Measurements from ENCODE around the gene COX19.
"Not testable (repeated sequence)": the region's sequence is repeated elsewhere in the genome, so short reads cannot be mapped to it uniquely, and the experiment has no call there.

Gene COX19

DNA sequence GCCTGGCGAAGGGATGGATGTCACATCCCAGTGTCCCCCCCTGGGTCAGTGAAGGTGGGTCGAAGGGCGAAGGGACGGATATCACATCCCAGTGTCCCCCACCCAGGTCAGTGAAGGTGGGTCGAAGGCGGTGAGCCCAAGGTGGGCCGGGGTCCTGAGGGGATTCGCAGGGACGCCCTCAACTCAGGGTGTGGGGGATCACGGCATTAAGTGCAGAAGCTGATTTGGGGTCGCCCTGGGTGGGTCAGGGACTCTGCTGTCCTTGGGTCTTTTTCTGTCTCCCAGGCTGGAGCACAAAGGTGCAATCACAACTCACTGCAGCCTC is 42.7 kb downstream of the COX19 start:
- Histone ChIP-seq H3K4me1 (ENCODE audit: control insufficient read depth, insufficient read depth, low read length) (no peaks in the 10 kb centered on the region), H3K27me3 (ENCODE audit: control insufficient read depth, insufficient read depth, low read length, poor library complexity, severe bottlenecking) (no peaks in the 10 kb centered on the region), H3K27ac (ENCODE audit: insufficient read depth, low read depth, low read length, poor library complexity, severe bottlenecking) (no peak overlapping the region), H3K4me3 (ENCODE audit: insufficient read depth, low read depth, low read length) (no peak overlapping the region), H3K36me3 (ENCODE audit: control insufficient read depth, insufficient read depth, low read length) (no peaks in the 10 kb centered on the region), H3K9me3 (ENCODE audit: control insufficient read depth, low read length) (no peaks in the 10 kb centered on the region)
- WGBS, 2 experiments, result 93 to 95% methylated on average over 11 of the region's 11 CpGs

DNA sequence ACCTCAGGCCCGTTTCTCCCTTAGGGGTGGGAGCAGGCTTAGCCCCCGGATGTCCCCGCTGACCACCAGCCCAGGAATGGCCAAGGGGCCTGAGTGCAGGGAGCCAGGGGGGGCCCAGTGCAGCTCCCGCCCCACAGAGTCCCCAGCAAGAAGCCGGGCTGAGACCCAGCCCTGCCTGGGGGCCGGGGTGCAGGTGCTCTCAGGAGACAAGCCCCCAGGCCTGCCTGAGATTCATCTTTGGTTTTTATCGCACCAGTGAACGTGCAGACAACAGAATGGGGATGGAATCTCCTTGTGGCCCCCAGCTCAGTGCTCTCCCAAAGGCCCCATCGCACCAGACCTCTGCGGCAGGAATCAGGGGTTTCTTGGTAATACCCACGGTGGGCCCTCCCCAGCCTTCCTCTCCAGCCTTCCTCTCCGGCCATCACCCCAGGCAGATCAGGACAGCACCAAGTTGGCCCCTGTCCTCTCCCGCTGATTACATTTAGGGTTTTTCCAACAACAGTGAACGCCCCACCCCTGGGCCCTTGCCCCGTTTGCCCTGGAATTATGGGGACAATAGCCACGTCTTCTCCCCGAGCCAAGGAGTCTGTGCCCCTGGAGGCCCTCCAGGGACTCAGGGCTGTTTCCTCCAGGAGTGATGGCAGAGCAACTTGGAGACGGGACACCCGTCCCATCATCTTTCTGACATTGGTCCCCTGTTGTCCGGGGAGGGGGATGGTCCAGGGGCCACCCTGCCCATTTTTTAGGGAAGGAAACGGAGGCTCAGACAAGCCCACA is 43.3 kb downstream of the COX19 start:
- H3K4me1 ChIP-seq (ENCODE audit: control insufficient read depth, insufficient read depth, low read length), result no peaks in the 10 kb centered on the region
- H3K27ac ChIP-seq (ENCODE audit: insufficient read depth, low read depth, low read length, poor library complexity, severe bottlenecking), result no peak overlapping the region
- no peak overlapping the region for H3K4me3 ChIP-seq (ENCODE audit: insufficient read depth, low read depth, low read length)
- H3K36me3 ChIP-seq (ENCODE audit: control insufficient read depth, insufficient read depth, low read length), result no peaks in the 10 kb centered on the region
- 92% methylated on average over 21 of the region's 21 CpGs for WGBS, 2 experiments
- no peaks in the 10 kb centered on the region for H3K9me3 ChIP-seq (ENCODE audit: control insufficient read depth, low read length)
- no peaks in the 10 kb centered on the region for H3K27me3 ChIP-seq (ENCODE audit: control insufficient read depth, insufficient read depth, low read length, poor library complexity, severe bottlenecking)

- no peaks in the 10 kb centered on the region for H3K27me3 ChIP-seq (ENCODE audit: control insufficient read depth, insufficient read depth, low read length, poor library complexity, severe bottlenecking)
- no peaks in the 10 kb centered on the region for H3K4me1 ChIP-seq (ENCODE audit: control insufficient read depth, insufficient read depth, low read length)
- H3K27ac ChIP-seq (ENCODE audit: insufficient read depth, low read depth, low read length, poor library complexity, severe bottlenecking), result no peak overlapping the region
- no peaks in the 10 kb centered on the region for H3K9me3 ChIP-seq (ENCODE audit: control insufficient read depth, low read length)
- H3K4me3 ChIP-seq (ENCODE audit: insufficient read depth, low read depth, low read length), result no peak overlapping the region
- no peaks in the 10 kb centered on the region for H3K36me3 ChIP-seq (ENCODE audit: control insufficient read depth, insufficient read depth, low read length)
- 89 to 90% methylated on average over 29 of the region's 29 CpGs for WGBS, 2 experiments
Measured at GRCh38 chr7:930975-931758, 44.2 kb downstream of the COX19 start.

DNA sequence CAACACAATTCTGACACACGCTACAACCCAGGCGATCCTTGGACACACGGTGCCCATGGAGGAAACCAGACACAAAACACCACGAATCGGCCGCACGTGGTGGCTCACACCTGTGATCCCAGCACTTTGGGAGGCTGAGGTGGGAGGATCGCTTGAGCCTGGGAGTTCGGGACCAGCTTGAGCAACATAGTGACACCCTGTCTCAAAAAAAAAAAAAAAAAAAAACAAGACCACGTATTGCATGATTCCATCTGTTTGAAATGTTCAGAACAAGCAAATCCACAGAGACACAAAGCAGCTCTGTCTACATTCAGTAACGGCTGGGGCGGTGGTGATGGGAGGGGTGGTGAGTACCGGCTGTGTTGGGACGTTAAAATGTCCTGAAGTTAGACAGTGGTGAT is 46.0 kb downstream of the COX19 start:
- Histone ChIP-seq H3K27ac (ENCODE audit: insufficient read depth, low read depth, low read length, poor library complexity, severe bottlenecking) (no peak overlapping the region), H3K4me3 (ENCODE audit: insufficient read depth, low read depth, low read length) (no peak overlapping the region), H3K4me1 (ENCODE audit: control insufficient read depth, insufficient read depth, low read length) (no peaks in the 10 kb centered on the region), H3K36me3 (ENCODE audit: control insufficient read depth, insufficient read depth, low read length) (no peaks in the 10 kb centered on the region), H3K9me3 (ENCODE audit: control insufficient read depth, low read length) (no peaks in the 10 kb centered on the region), H3K27me3 (ENCODE audit: control insufficient read depth, insufficient read depth, low read length, poor library complexity, severe bottlenecking) (no peaks in the 10 kb centered on the region)
- WGBS, 2 experiments, result 89 to 94% methylated on average over 14 of the region's 14 CpGs

DNA sequence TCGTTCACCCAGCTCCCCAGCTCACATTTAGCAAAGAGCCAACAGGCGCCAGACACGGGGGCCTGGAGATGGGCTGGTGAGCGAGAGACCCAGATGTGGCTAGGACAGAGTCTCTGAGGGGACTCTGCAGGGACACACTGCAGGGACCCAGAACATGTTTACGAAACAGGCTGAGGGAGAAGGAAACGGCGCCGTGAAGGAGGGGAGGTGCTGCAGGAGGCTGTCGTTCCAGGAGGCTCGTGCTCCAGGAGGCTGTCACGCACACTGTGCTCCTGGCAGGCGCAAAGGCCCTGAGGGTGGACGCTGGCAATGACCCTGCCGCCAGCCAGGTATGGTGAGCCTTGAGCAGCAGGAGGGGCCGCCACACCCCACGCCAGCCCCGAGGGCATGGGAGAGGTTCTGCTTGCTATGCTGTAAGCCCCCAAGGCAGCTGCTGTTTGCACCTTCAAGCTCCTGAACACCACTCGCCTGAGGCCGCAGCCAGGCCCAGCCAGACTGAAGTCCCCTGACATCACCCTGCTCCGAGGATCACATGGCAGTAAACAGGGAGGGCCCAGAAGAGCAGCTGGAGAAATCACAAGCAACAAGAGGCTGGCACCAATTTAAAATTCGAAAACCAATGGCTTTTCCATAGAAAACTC is 48.2 kb downstream of the COX19 start:
- H3K9me3 ChIP-seq (ENCODE audit: control insufficient read depth, low read length), result no peaks in the 10 kb centered on the region
- 87 to 88% methylated on average over 21 of the region's 21 CpGs for WGBS, 2 experiments
- H3K4me1 ChIP-seq (ENCODE audit: control insufficient read depth, insufficient read depth, low read length), result peaks cover 4% of the 10 kb centered on the region
- H3K27me3 ChIP-seq (ENCODE audit: control insufficient read depth, insufficient read depth, low read length, poor library complexity, severe bottlenecking), result no peaks in the 10 kb centered on the region
- H3K27ac ChIP-seq (ENCODE audit: insufficient read depth, low read depth, low read length, poor library complexity, severe bottlenecking), result no peak overlapping the region
- no peaks in the 10 kb centered on the region for H3K36me3 ChIP-seq (ENCODE audit: control insufficient read depth, insufficient read depth, low read length)
- no peak overlapping the region for H3K4me3 ChIP-seq (ENCODE audit: insufficient read depth, low read depth, low read length)

DNA sequence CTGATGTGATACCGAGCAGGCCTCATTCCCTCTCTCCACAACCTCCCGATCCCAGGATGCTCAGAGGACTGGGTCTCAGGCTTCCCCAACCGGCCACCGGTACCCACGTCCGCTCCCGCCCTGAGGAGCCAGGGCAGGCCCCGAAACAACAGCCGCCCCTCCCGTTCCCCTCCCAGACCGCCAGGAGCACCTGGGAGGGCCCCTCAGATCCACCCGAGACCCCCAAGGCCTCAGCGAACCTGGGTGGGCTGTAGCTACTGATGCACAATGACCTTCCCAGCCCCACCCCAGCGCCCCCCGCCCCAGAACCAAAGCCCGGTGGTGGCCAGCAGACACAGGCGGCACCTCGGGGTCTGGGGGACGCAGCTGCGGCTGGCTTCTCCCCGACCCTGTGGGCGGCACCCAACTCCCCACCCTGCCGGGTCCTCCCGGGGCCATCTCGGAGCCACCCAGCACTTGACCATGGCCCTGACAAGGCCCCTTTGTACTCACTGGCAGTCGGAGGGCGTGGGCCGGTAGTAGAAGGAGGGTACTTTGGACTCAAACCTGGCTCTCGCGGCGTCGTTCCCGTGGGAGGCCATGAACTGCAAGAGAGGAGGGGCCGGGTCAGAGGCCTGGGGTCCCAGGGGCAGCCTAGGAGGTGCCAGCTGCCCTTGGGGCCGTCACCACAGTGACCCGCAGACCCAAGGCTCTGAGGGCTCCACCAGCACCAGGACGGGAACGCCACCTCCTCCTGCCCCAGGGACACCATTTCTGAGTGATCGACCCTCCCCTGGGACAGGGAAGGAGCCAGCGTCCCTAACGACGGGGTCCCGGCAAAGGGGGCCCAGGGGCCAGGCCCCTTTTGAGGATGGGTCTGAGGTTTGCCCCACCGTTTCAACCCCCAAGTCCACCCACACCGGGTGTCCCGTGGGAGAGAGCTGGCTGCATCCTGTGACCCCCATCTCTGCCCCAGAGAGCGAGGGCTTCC is 49.0 kb downstream of the COX19 start:
- no peak overlapping the region for H3K27ac ChIP-seq (ENCODE audit: insufficient read depth, low read depth, low read length, poor library complexity, severe bottlenecking)
- H3K4me1 ChIP-seq (ENCODE audit: control insufficient read depth, insufficient read depth, low read length), result peaks cover 4% of the 10 kb centered on the region
- H3K36me3 ChIP-seq (ENCODE audit: control insufficient read depth, insufficient read depth, low read length), result no peaks in the 10 kb centered on the region
- H3K4me3 ChIP-seq (ENCODE audit: insufficient read depth, low read depth, low read length), result no peak overlapping the region
- no peaks in the 10 kb centered on the region for H3K27me3 ChIP-seq (ENCODE audit: control insufficient read depth, insufficient read depth, low read length, poor library complexity, severe bottlenecking)
- H3K9me3 ChIP-seq (ENCODE audit: control insufficient read depth, low read length), result no peaks in the 10 kb centered on the region
- 89 to 90% methylated on average over 47 of the region's 47 CpGs for WGBS, 2 experiments

- Histone ChIP-seq H3K9me3 (ENCODE audit: control insufficient read depth, low read length) (no peaks in the 10 kb centered on the region), H3K4me3 (ENCODE audit: insufficient read depth, low read depth, low read length) (no peak overlapping the region), H3K4me1 (ENCODE audit: control insufficient read depth, insufficient read depth, low read length) (peaks cover 4% of the 10 kb centered on the region), H3K27ac (ENCODE audit: insufficient read depth, low read depth, low read length, poor library complexity, severe bottlenecking) (no peak overlapping the region), H3K36me3 (ENCODE audit: control insufficient read depth, insufficient read depth, low read length) (no peaks in the 10 kb centered on the region), H3K27me3 (ENCODE audit: control insufficient read depth, insufficient read depth, low read length, poor library complexity, severe bottlenecking) (no peaks in the 10 kb centered on the region)
- WGBS, 2 experiments, result 89 to 90% methylated on average over 18 of the region's 18 CpGs
Measured at GRCh38 chr7:925601-926000, 49.7 kb downstream of the COX19 start.

GRCh38 chr7:924541-925231 is 50.7 kb downstream of the COX19 start:
- H3K27ac ChIP-seq (ENCODE audit: insufficient read depth, low read depth, low read length, poor library complexity, severe bottlenecking), result no peak overlapping the region
- no peaks in the 10 kb centered on the region for H3K27me3 ChIP-seq (ENCODE audit: control insufficient read depth, insufficient read depth, low read length, poor library complexity, severe bottlenecking)
- no peak overlapping the region for H3K4me3 ChIP-seq (ENCODE audit: insufficient read depth, low read depth, low read length)
- 88 to 89% methylated on average over 24 of the region's 24 CpGs for WGBS, 2 experiments
- H3K9me3 ChIP-seq (ENCODE audit: control insufficient read depth, low read length), result no peaks in the 10 kb centered on the region
- no peaks in the 10 kb centered on the region for H3K36me3 ChIP-seq (ENCODE audit: control insufficient read depth, insufficient read depth, low read length)
- peaks cover 4% of the 10 kb centered on the region for H3K4me1 ChIP-seq (ENCODE audit: control insufficient read depth, insufficient read depth, low read length)

- H3K4me3 ChIP-seq (ENCODE audit: insufficient read depth, low read depth, low read length); H3K9me3 ChIP-seq (ENCODE audit: control insufficient read depth, low read length); H3K27ac ChIP-seq (ENCODE audit: insufficient read depth, low read depth, low read length, poor library complexity, severe bottlenecking); H3K36me3 ChIP-seq (ENCODE audit: control insufficient read depth, insufficient read depth, low read length); H3K4me1 ChIP-seq (ENCODE audit: control insufficient read depth, insufficient read depth, low read length); H3K27me3 ChIP-seq (ENCODE audit: control insufficient read depth, insufficient read depth, low read length, poor library complexity, severe bottlenecking): not testable (repeated sequence)
- WGBS, 2 experiments, result 83 to 85% methylated on average over 8 to 17 of the region's 25 CpGs
Measured at GRCh38 chr7:924042-924441, 51.3 kb downstream of the COX19 start.

All from ectodermal cell (in vitro differentiated cells).